NB4 (cell line): ENCODE data around the gene NRGN.

Source experiments
- CTCF ChIP-seq: IDR thresholded peaks from one replicate; pipeline ENCODE4 v1.5.1; 2012; ENCODE audit warnings: low read depth, low read length
- MAX ChIP-seq: IDR thresholded peaks from 2 replicates; pipeline ENCODE4 v1.6.1; 2011; ENCODE audit warnings: low read depth, low read length
- MYC ChIP-seq: IDR thresholded peaks from 2 replicates; pipeline ENCODE4 v1.6.1; 2011; ENCODE audit warnings: low read depth, low read length
- POLR2A ChIP-seq: IDR thresholded peaks from 2 replicates; pipeline ENCODE4 v1.6.1; 2011; ENCODE audit warnings: mild to moderate bottlenecking; ENCODE audit not compliant: insufficient read length; ENCODE audit errors: extremely low read depth

- TF ChIP-seq CTCF (no peak), POLR2A (no peak), MYC (no peak), MAX (no peak)
These were observed 638 bp downstream of the NRGN start for GRCh38 chr11:124740277-124740882.
